HFFc6 (cell line): ENCODE data around the gene CCSER1. TPM values are rescaled to one million over a fixed set of nuclear protein-coding genes. Genes with fewer than 3 reads are reported as not detected.
"Not testable (repeated sequence)": the region's sequence is repeated elsewhere in the genome, so short reads cannot be mapped to it uniquely, and the experiment has no call there.

Source experiments
- DNase-seq: peaks from one replicate; pipeline ENCODE4 v3.0.0-alpha.2; 2018
- H3K27ac Mint-ChIP-seq: 2 replicates; pipeline ENCODE4 v1.8.0; 2020; ENCODE audit warnings: mild to moderate bottlenecking, mixed read lengths
- H3K27me3 Mint-ChIP-seq: 2 replicates; pipeline ENCODE4 v1.8.0; 2021; ENCODE audit warnings: mild to moderate bottlenecking, moderate library complexity, mixed read lengths; ENCODE audit not compliant: insufficient read depth
- H3K36me3 Mint-ChIP-seq: 2 replicates; pipeline ENCODE4 v1.8.0; 2021; ENCODE audit warnings: low read depth, mixed read lengths
- H3K4me1 Mint-ChIP-seq: 2 replicates; pipeline ENCODE4 v1.8.0; 2020; ENCODE audit warnings: low read depth, mixed read lengths
- H3K4me3 Mint-ChIP-seq: 2 replicates; pipeline ENCODE4 v1.8.0; 2020; ENCODE audit warnings: mild to moderate bottlenecking, moderate library complexity, mixed read lengths
- H3K9me3 Mint-ChIP-seq: 2 replicates; pipeline ENCODE4 v1.8.0; 2020; ENCODE audit warnings: mild to moderate bottlenecking, mixed read lengths
- CTCF ChIP-seq: fragments of 200-600 bp; sonication (generic); IDR thresholded peaks from 2 replicates; pipeline ENCODE4 v1.5.0; 2021; ENCODE audit warnings: antibody characterized with exemption, mild to moderate bottlenecking
- total RNA-seq, 6 experiments: library from RNA; stranded (reverse); fragmentation: NEBNext Ultra II Directional; extraction: Animal tissue kit (Norgen Biotek cat#: 25700); gene quantifications; 2 replicates in 1 of 6; 3 replicates in 5 of 6; pipeline ENCODE4 v1.2.3, GENCODE V29; 2021

The CCSER1 gene
- total RNA-seq, 6 experiments from 2014 or later = not detected

DNA sequence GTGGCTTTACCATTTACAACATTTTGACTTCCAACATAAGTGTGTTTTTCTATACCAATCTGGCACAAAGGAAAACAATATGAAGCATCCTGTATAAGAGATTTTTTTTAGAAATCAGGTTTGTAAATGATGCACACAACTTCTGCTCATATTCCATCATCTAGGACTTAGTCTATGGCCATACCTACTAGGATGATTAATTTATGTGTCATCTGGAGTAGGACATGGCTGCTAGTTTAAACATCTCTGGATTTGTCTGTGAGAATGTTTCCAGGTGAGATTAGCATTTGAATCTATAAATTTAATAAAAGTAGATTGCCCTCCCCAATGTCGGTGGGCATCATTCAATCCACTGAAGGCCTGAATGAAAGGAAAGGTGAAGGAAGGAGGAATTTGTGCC lies 1493.8 kb downstream of the CCSER1 start:
- peaks cover 52% of the 10 kb centered on the region for H3K9me3 Mint-ChIP-seq
- no peak overlapping the region for H3K27ac Mint-ChIP-seq
- no peak for DNase-seq
- H3K4me3 Mint-ChIP-seq = no peak overlapping the region
- H3K4me1 Mint-ChIP-seq = no peaks in the 10 kb centered on the region
- no peak for TF ChIP-seq CTCF
- no peaks in the 10 kb centered on the region; the same call in 1 of the 2 replicates for H3K27me3 Mint-ChIP-seq
- H3K36me3 Mint-ChIP-seq = peaks cover 4% of the 10 kb centered on the region; the same call in 1 of the 2 replicates

- Mint-ChIP-seq H3K4me1 (no peaks in the 10 kb centered on the region), H3K27ac (no peak overlapping the region), H3K9me3 (peaks cover 47% of the 10 kb centered on the region), H3K4me3 (no peak overlapping the region), H3K36me3 (peaks cover 4% of the 10 kb centered on the region; the same call in 1 of the 2 replicates), H3K27me3 (no peaks in the 10 kb centered on the region)
- no peak for DNase-seq
- TF ChIP-seq CTCF = no peak
Measured at GRCh38 chr4:91621446-91621845, 1494.3 kb downstream of the CCSER1 start.

DNA sequence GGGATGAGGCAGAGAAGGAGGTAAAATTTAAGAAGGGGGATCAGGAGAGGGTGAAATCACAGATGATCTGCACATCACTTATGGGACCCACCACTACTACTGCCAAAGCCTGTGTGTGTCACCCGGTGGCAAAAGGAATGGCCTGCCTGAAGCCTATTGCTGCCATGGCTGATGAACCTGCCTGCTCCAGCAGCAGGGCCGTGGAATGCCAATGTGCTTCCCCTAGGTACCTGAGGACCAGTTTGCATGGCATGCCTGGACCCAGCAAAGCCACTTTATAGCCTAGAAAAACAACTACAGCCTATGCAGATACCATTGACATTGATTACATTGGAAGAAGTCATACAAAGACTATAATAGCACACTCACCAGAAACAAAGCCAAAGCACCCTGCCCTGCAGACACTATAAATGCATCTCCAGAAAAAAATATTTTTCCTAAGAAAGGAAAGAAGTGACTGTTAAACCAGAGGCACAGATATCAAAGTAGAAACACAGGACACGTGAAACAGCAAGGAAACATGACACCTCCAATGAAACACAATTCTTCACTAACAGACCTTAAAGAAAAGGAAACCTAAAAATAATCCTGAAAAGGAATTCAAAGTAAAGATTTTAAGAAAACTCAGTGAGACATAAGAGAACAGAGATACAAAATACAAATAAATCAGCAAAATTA lies 1495.9 kb downstream of the CCSER1 start:
- no peak overlapping the region for H3K27ac Mint-ChIP-seq
- TF ChIP-seq CTCF = no peak
- no peak overlapping the region for H3K4me3 Mint-ChIP-seq
- peaks cover 55% of the 10 kb centered on the region for H3K9me3 Mint-ChIP-seq
- DNase-seq = no peak
- no peaks in the 10 kb centered on the region for H3K27me3 Mint-ChIP-seq
- peaks cover 4% of the 10 kb centered on the region; the same call in 1 of the 2 replicates for H3K36me3 Mint-ChIP-seq
- H3K4me1 Mint-ChIP-seq = no peaks in the 10 kb centered on the region

GRCh38 chr4:91623603-91623967 lies 1496.4 kb downstream of the CCSER1 start:
- not testable (repeated sequence) for H3K27me3 Mint-ChIP-seq, H3K4me1 Mint-ChIP-seq, H3K4me3 Mint-ChIP-seq, DNase-seq, H3K36me3 Mint-ChIP-seq, H3K27ac Mint-ChIP-seq
- H3K9me3 Mint-ChIP-seq = peaks cover 57% of the 10 kb centered on the region

GRCh38 chr4:91630054-91630453 lies 1502.9 kb downstream of the CCSER1 start:
- no peak overlapping the region for H3K27ac Mint-ChIP-seq
- peaks cover 9% of the 10 kb centered on the region; the same call in 1 of the 2 replicates for H3K36me3 Mint-ChIP-seq
- H3K9me3 Mint-ChIP-seq = peaks cover 59% of the 10 kb centered on the region
- DNase-seq = no peak
- no peak overlapping the region for H3K4me3 Mint-ChIP-seq
- no peaks in the 10 kb centered on the region; the same call in 1 of the 2 replicates for H3K27me3 Mint-ChIP-seq
- no peaks in the 10 kb centered on the region for H3K4me1 Mint-ChIP-seq
- no peak for TF ChIP-seq CTCF

DNA sequence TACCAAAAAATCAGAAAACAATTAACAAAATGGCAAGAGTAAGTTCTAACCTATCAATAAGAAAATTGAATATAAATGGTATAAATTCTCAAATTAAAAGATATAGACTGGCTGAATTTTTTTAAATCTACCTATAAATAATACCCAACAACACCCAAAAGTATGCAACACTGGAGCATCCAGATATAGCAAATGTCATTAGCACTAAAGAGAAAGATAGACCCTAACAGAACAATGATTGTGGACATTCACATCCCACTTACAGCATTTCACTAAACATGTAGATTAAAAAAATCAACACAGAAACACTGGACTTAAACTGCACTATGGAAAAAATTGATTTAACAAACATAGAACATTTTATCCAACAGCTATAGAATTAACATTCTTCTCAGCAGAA lies 1503.6 kb downstream of the CCSER1 start:
- Mint-ChIP-seq H3K27me3 (no peaks in the 10 kb centered on the region; the same call in 1 of the 2 replicates), H3K36me3 (peaks cover 9% of the 10 kb centered on the region; the same call in 1 of the 2 replicates), H3K4me1 (no peaks in the 10 kb centered on the region), H3K4me3 (no peak overlapping the region), H3K27ac (no peak overlapping the region), H3K9me3 (peaks cover 59% of the 10 kb centered on the region)
- DNase-seq = no peak
- no peak for TF ChIP-seq CTCF
